B cell (primary cell): ENCODE results near the gene LIN37. TPM values are rescaled to one million over a fixed set of nuclear protein-coding genes. Genes with fewer than 3 reads are reported as not detected.

Source experiments
- ATAC-seq: fragments of 200-7000 bp; cut with Tn5 transposase; one replicate; pipeline ENCODE4 v1.10.0; 2021; ENCODE audit warnings: low read depth, mild to moderate bottlenecking, moderate number of reproducible peaks, moderate library complexity
- CTCF ChIA-PET: fragments of 350-600 bp; sonication (Branson Sonifier 250); formaldehyde crosslinking; loops from one replicate; lab custom pipeline; 2021; ENCODE audit warnings: antibody characterized with exemption, inconsistent platforms; lab: Charles Lee
- POLR2A ChIA-PET: fragments of 350-600 bp; sonication (Branson Sonifier 250); formaldehyde crosslinking; loops from one replicate; lab custom pipeline; 2021; ENCODE audit warnings: antibody characterized with exemption; lab: Charles Lee
- DNase-seq: peaks from one replicate; pipeline ENCODE4 v3.0.0; 2013
- H2AFZ ChIP-seq: 2 replicates; pipeline ENCODE4 v1.6.1; 2012; ENCODE audit warnings: mild to moderate bottlenecking, low read depth, low read length; ENCODE audit not compliant: insufficient read depth, poor library complexity, severe bottlenecking
- H3K27ac ChIP-seq, 2 donors: 1 replicate in 1 of 2; 2 replicates in 1 of 2; pipeline ENCODE4 v1.5.1; 2012 to 2013; ENCODE audit warnings: low read length in 2 of 2, mild to moderate bottlenecking in 2 of 2, moderate library complexity in 1 of 2
- H3K27me3 ChIP-seq, 4 experiments: fragments of 200-600 bp in 1 of 4; sonication (generic) in 1 of 4; replicated peaks in 1 of 4; 1 replicate in 2 of 4; 2 replicates in 2 of 4; pipeline versions ENCODE4 v1.6.1 to v1.7.0; 2013 to 2016; ENCODE audit warnings: low read length in 3 of 4, mild to moderate bottlenecking in 2 of 4, mixed read lengths in 1 of 4, moderate library complexity in 1 of 4; ENCODE audit not compliant: insufficient read depth in 4 of 4, control insufficient read depth in 3 of 4; ENCODE audit errors: control extremely low read depth in 1 of 4
- H3K36me3 ChIP-seq, 2 experiments: replicated peaks in 1 of 2; 1 replicate in 1 of 2; 2 replicates in 1 of 2; pipeline versions ENCODE4 v1.6.1 to v1.7.1; 2013; ENCODE audit warnings: low read length in 1 of 2; ENCODE audit not compliant: insufficient read depth in 2 of 2, control insufficient read depth in 1 of 2; ENCODE audit errors: control extremely low read depth in 1 of 2, extremely low read depth in 1 of 2
- H3K4me1 ChIP-seq, 2 donors: fragments of 200-600 bp in 1 of 2; sonication (generic) in 1 of 2; 1 replicate in 1 of 2; 2 replicates in 1 of 2; pipeline versions ENCODE4 v1.5.1 to v1.6.1; 2013 to 2017; ENCODE audit warnings: low read length in 2 of 2; ENCODE audit not compliant: control insufficient read depth in 2 of 2, insufficient read depth in 2 of 2
- H3K4me2 ChIP-seq: replicated peaks from 2 replicates; pipeline ENCODE3; 2012; ENCODE audit warnings: mild to moderate bottlenecking, low read depth, low read length; ENCODE audit not compliant: poor library complexity, severe bottlenecking
- H3K4me3 ChIP-seq, 5 experiments: fragments of 200-600 bp in 1 of 5; sonication (generic) in 1 of 5; 1 replicate in 3 of 5; 2 replicates in 2 of 5; pipeline versions ENCODE4 v1.5.1 to v1.7.0; 2011 to 2016; ENCODE audit warnings: low read length in 4 of 5, mild to moderate bottlenecking in 4 of 5, low read depth in 2 of 5, control low read depth in 1 of 5, moderate library complexity in 1 of 5; ENCODE audit not compliant: insufficient read depth in 1 of 5; ENCODE audit errors: control extremely low read depth in 1 of 5, extremely low read depth in 1 of 5
- H3K79me2 ChIP-seq: fragments of 200-600 bp; sonication (generic); one replicate; pipeline ENCODE4 v1.6.0; 2016; ENCODE audit warnings: low read length; ENCODE audit not compliant: control insufficient read depth, insufficient read depth
- H3K9ac ChIP-seq: fragments of 200-600 bp; sonication (generic); 2 replicates; pipeline ENCODE4 v1.6.1; 2017; ENCODE audit warnings: mild to moderate bottlenecking, low read length, moderate library complexity
- H3K9me3 ChIP-seq, 3 donors: one replicate each; pipeline versions ENCODE4 v1.6.1 to v1.7.1; 2013; ENCODE audit warnings: low read length in 2 of 3; ENCODE audit not compliant: control insufficient read depth in 2 of 3, insufficient read depth in 1 of 3; ENCODE audit errors: control extremely low read depth in 1 of 3
- H4K20me1 ChIP-seq: 2 replicates; pipeline ENCODE4 v1.6.0; 2012; ENCODE audit warnings: mild to moderate bottlenecking, low read length; ENCODE audit not compliant: insufficient read depth, control insufficient read depth, poor library complexity, severe bottlenecking
- H3K27ac Mint-ChIP-seq: one replicate; pipeline ENCODE4 v1.8.0; 2021; ENCODE audit warnings: mixed read lengths
- H3K27me3 Mint-ChIP-seq: one replicate; pipeline ENCODE4 v1.8.0; 2021; ENCODE audit warnings: mixed read lengths
- H3K4me1 Mint-ChIP-seq: one replicate; pipeline ENCODE4 v1.8.0; 2021; ENCODE audit warnings: mixed read lengths
- H3K4me3 Mint-ChIP-seq: one replicate; pipeline ENCODE4 v1.8.0; 2021; ENCODE audit warnings: mixed read lengths
- H3K9me3 Mint-ChIP-seq: one replicate; pipeline ENCODE4 v1.8.0; 2022; ENCODE audit warnings: mixed read lengths; ENCODE audit not compliant: insufficient read depth
- EZH2 ChIP-seq: IDR thresholded peaks from 2 replicates; pipeline ENCODE4 v1.6.1; 2012; ENCODE audit warnings: borderline replicate concordance, low read depth, mild to moderate bottlenecking, moderate library complexity, low read length; ENCODE audit not compliant: insufficient read depth, poor library complexity, severe bottlenecking
- WGBS: methylation state at CpG from one replicate; pipeline ENCODE4 v1.1.5; 2013; ENCODE audit warnings: missing lambda C conversion rate; ENCODE audit not compliant: insufficient coverage; 5-methylcytosine and 5-hydroxymethylcytosine counted together
- intact Hi-C: fragments of 100-400 bp; cut with micrococcal nuclease; formaldehyde crosslinking; loops from one replicate; pipeline ENCODE4 v1.10.0; 2022
- polyA plus RNA-seq: library from polyadenylated mRNA; depleted of rRNA; stranded (reverse); fragments of >200 nt; gene quantifications from 2 replicates; pipeline ENCODE4 v1.2.3, GENCODE V29; 2012
- total RNA-seq, 2 donors: library from RNA; stranded (reverse); fragments of 120-200 nt in 1 of 2; gene quantifications; 1 replicate in 1 of 2; 2 replicates in 1 of 2; pipeline versions ENCODE4 v1.2.3 to v1.2.4, GENCODE V29; 2013 to 2022
- TF ChIP-seq, protein P1 (sequence below): fragments of 200-600 bp; IDR thresholded peaks from one replicate; pipeline ENCODE4 v1.8.0; 2022; ENCODE audit warnings: antibody characterized with exemption, mild to moderate bottlenecking

LIN37 gene
- total and polyA plus RNA-seq, 2 donors (not counting 1 experiment from before 2014, with no cell fraction given), result 22.3 to 64.1 TPM

- ATAC-seq (no peak), DNase-seq (no peak)
- Mint-ChIP-seq H3K9me3 (no peaks in the 10 kb centered on the region), H3K4me3 (no peak overlapping the region), H3K4me1 (peaks cover 29% of the 10 kb centered on the region), H3K27ac (no peak overlapping the region), H3K27me3 (no peaks in the 10 kb centered on the region)
- Histone ChIP-seq H3K27me3 (no peaks in the 10 kb centered on the region), H2AFZ (no peak overlapping the region), H3K27ac (no peak overlapping the region), H3K9me3 (no peaks in the 10 kb centered on the region), H3K4me1 (peaks cover 22 to 39% of the 10 kb centered on the region in 2 donors), H4K20me1 (no peaks in the 10 kb centered on the region), H3K79me2 (peaks cover 5% of the 10 kb centered on the region), H3K4me2 (no peak overlapping the region), H3K4me3 (no peak overlapping the region), H3K9ac (no peak overlapping the region), H3K36me3 (no peaks in the 10 kb centered on the region)
- WGBS, result 100% methylated on average over 1 of the region's 1 CpG
- CTCF ChIA-PET, result interaction anchor here (1.7 to 3.8 kb wide), 2 partner anchors 12 to 16 kb away, joined by 6 to 32 read pairs; no protein-coding TSS in a partner anchor
- intact Hi-C loops, result no loop called here
- POLR2A ChIA-PET, result interaction anchor here (0.7 kb wide), 3 partner anchors 14 to 223 kb away, joined by 3 to 6 read pairs (median 4); no protein-coding TSS in a partner anchor
- TF ChIP-seq, protein P1, sequence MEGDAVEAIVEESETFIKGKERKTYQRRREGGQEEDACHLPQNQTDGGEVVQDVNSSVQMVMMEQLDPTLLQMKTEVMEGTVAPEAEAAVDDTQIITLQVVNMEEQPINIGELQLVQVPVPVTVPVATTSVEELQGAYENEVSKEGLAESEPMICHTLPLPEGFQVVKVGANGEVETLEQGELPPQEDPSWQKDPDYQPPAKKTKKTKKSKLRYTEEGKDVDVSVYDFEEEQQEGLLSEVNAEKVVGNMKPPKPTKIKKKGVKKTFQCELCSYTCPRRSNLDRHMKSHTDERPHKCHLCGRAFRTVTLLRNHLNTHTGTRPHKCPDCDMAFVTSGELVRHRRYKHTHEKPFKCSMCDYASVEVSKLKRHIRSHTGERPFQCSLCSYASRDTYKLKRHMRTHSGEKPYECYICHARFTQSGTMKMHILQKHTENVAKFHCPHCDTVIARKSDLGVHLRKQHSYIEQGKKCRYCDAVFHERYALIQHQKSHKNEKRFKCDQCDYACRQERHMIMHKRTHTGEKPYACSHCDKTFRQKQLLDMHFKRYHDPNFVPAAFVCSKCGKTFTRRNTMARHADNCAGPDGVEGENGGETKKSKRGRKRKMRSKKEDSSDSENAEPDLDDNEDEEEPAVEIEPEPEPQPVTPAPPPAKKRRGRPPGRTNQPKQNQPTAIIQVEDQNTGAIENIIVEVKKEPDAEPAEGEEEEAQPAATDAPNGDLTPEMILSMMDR, result no peak
- no peak for TF ChIP-seq EZH2
Measured at GRCh38 chr19:35708391-35708790, 40.0 kb upstream of the LIN37 start.
